GM23338 (cell line): ENCODE results near the gene CATSPERZ. TPM values are rescaled to one million over a fixed set of nuclear protein-coding genes. Genes with fewer than 3 reads are reported as not detected.

Source experiments
- ATAC-seq: fragments of 200-7000 bp; cut with Tn5 transposase; 3 replicates; pipeline ENCODE4 v1.9.1; 2020
- DNase-seq: peaks from one replicate; pipeline ENCODE4 v3.0.0-alpha.2; 2015; ENCODE audit warnings: low spot score
- H2AFZ ChIP-seq: fragments of 200-600 bp; sonication (generic); 2 replicates; pipeline ENCODE4 v1.8.0; 2016; ENCODE audit warnings: antibody characterized with exemption, mild to moderate bottlenecking, moderate library complexity
- H3F3A ChIP-seq: fragments of 200-600 bp; sonication (generic); replicated peaks from 2 replicates; pipeline ENCODE4 v1.8.0; 2017; ENCODE audit warnings: antibody characterized with exemption, mixed run types, low read depth
- H3K27ac ChIP-seq: fragments of 200-600 bp; sonication (generic); 2 replicates; pipeline ENCODE4 v1.6.1; 2016; ENCODE audit warnings: low read depth
- H3K27me3 ChIP-seq: fragments of 200-600 bp; sonication (generic); 2 replicates; pipeline ENCODE4 v1.8.0; 2016; ENCODE audit warnings: mild to moderate bottlenecking, mixed run types, moderate library complexity; ENCODE audit not compliant: insufficient read depth
- H3K36me3 ChIP-seq: fragments of 200-600 bp; sonication (generic); 2 replicates; pipeline ENCODE4 v1.8.0; 2016; ENCODE audit warnings: mild to moderate bottlenecking; ENCODE audit not compliant: insufficient read depth
- H3K4me1 ChIP-seq: fragments of 200-600 bp; sonication (generic); 2 replicates; pipeline ENCODE4 v1.8.0; 2016; ENCODE audit warnings: mild to moderate bottlenecking, moderate library complexity; ENCODE audit not compliant: insufficient read depth
- H3K4me2 ChIP-seq: fragments of 200-600 bp; sonication (generic); 2 replicates; pipeline ENCODE4 v1.7.1; 2017; ENCODE audit warnings: mixed run types
- H3K4me3 ChIP-seq: fragments of 200-600 bp; sonication (generic); 2 replicates; pipeline ENCODE4 v1.6.1; 2016; ENCODE audit warnings: mixed run types
- H3K79me2 ChIP-seq: fragments of 200-600 bp; sonication (generic); replicated peaks from 2 replicates; pipeline ENCODE4 v1.8.0; 2017; ENCODE audit warnings: mild to moderate bottlenecking; ENCODE audit not compliant: insufficient read depth
- H3K9me2 ChIP-seq: fragments of 200-600 bp; sonication (generic); 2 replicates; pipeline ENCODE4 v1.8.0; 2017; ENCODE audit not compliant: insufficient read depth
- H4K20me1 ChIP-seq: fragments of 200-600 bp; sonication (generic); replicated peaks from 2 replicates; pipeline ENCODE4 v1.8.0; 2017; ENCODE audit warnings: mild to moderate bottlenecking; ENCODE audit not compliant: insufficient read depth
- H3K27ac Mint-ChIP-seq: 2 replicates; pipeline ENCODE4 v1.8.0; 2020; ENCODE audit warnings: inconsistent platforms, mild to moderate bottlenecking, moderate library complexity, mixed read lengths
- H3K27me3 Mint-ChIP-seq: 3 replicates; pipeline ENCODE4 v1.8.0; 2022; ENCODE audit warnings: low read depth, mild to moderate bottlenecking, moderate library complexity, mixed read lengths, inconsistent platforms; ENCODE audit not compliant: insufficient read depth, poor library complexity
- H3K36me3 Mint-ChIP-seq: 3 replicates; pipeline ENCODE4 v1.8.0; 2021; ENCODE audit warnings: low read depth, mild to moderate bottlenecking, inconsistent platforms, moderate library complexity, mixed read lengths
- H3K4me1 Mint-ChIP-seq: 3 replicates; pipeline ENCODE4 v1.8.0; 2020; ENCODE audit warnings: mild to moderate bottlenecking, inconsistent platforms, mixed read lengths
- H3K4me3 Mint-ChIP-seq: 3 replicates; pipeline ENCODE4 v1.8.0; 2021; ENCODE audit warnings: moderate library complexity, mild to moderate bottlenecking, inconsistent platforms, mixed read lengths
- H3K9me3 Mint-ChIP-seq: 3 replicates; pipeline ENCODE4 v1.8.0; 2020; ENCODE audit warnings: moderate library complexity, mild to moderate bottlenecking, inconsistent platforms, mixed read lengths
- CREB1 ChIP-seq: fragments of 250-450 bp; sonication (Bioruptor Pico); IDR thresholded peaks from 2 replicates; pipeline ENCODE4 v1.5.0; 2020; ENCODE audit warnings: low read depth, mild to moderate bottlenecking, moderate library complexity
- CTCF ChIP-seq, 2 experiments: fragments of 200-600 bp in 1 of 2; sonication (generic) in 1 of 2; conservative IDR thresholded peaks; 2 replicates each; pipeline versions ENCODE4 v1.5.1 to v1.6.1; 2016 to 2017; ENCODE audit warnings: antibody characterized with exemption in 2 of 2, low read depth in 2 of 2, mild to moderate bottlenecking in 2 of 2, moderate library complexity in 1 of 2
- ETS1 ChIP-seq: IDR thresholded peaks from 2 replicates; pipeline ENCODE4 v1.6.1; 2016; ENCODE audit warnings: antibody characterized with exemption
- EZH2 ChIP-seq: fragments of 200-600 bp; sonication (generic); IDR thresholded peaks from one replicate; pipeline ENCODE4 v1.8.0; 2017; ENCODE audit warnings: antibody characterized with exemption, mild to moderate bottlenecking, low read depth; ENCODE audit not compliant: unreplicated experiment
- EZH2phosphoT487 ChIP-seq: fragments of 200-600 bp; sonication (generic); IDR thresholded peaks from one replicate; pipeline ENCODE4 v1.8.1; 2018; ENCODE audit warnings: antibody characterized with exemption; ENCODE audit not compliant: unreplicated experiment
- JUNB ChIP-seq: IDR thresholded peaks from one replicate; pipeline ENCODE4 v1.6.1; 2016; ENCODE audit warnings: antibody characterized with exemption; ENCODE audit not compliant: unreplicated experiment
- POLR2AphosphoS5 ChIP-seq: IDR thresholded peaks from 2 replicates; pipeline ENCODE4 v1.6.1; 2016; ENCODE audit warnings: antibody characterized with exemption, low read depth
- REST ChIP-seq: IDR thresholded peaks from one replicate; pipeline ENCODE4 v1.6.1; 2018; ENCODE audit warnings: antibody characterized with exemption; ENCODE audit not compliant: unreplicated experiment
- STAT1 ChIP-seq: IDR thresholded peaks from one replicate; pipeline ENCODE4 v1.6.1; 2016; ENCODE audit warnings: antibody characterized with exemption; ENCODE audit not compliant: unreplicated experiment
- ZNF114 ChIP-seq: fragments of 250-450 bp; sonication (Bioruptor Pico); IDR thresholded peaks from 2 replicates; pipeline ENCODE4 v1.5.0; 2020; ENCODE audit warnings: mild to moderate bottlenecking, moderate library complexity
- ZNF331 ChIP-seq: fragments of 250-450 bp; sonication (Bioruptor Pico); IDR thresholded peaks from 2 replicates; pipeline ENCODE4 v1.5.0; 2020; ENCODE audit warnings: low read depth, mild to moderate bottlenecking, moderate library complexity
- polyA plus RNA-seq: library from polyadenylated mRNA; unstranded; fragments of >200 nt; fragmentation: Nextera tagmentation; extraction: Ambion mirVana; gene quantifications from 2 replicates; pipeline ENCODE4 v1.2.1, GENCODE V29; 2016
- total RNA-seq: library from RNA; depleted of rRNA; stranded (reverse); fragments of >200 nt; shearing (Covaris generic); gene quantifications from 2 replicates; pipeline ENCODE4 v1.2.3, GENCODE V29; 2014

Gene CATSPERZ
- total and polyA plus RNA-seq, 2 experiments from 2014 or later = 0.99 TPM; not detected in 1

- TF ChIP-seq EZH2 = no peak
- no peak for TF ChIP-seq STAT1
- TF ChIP-seq ZNF114 (CRISPR knock-in tag) = no peak
- no peak for TF ChIP-seq JUNB
- no peak for TF ChIP-seq CTCF (conservative IDR thresholded peaks at IDR 0.05; ENCODE audit: low read depth in 2 of 2)
- TF ChIP-seq ZNF331 (CRISPR knock-in tag) = no peak
- no peak for TF ChIP-seq REST
- no peak for TF ChIP-seq POLR2AphosphoS5
- no peak for TF ChIP-seq CREB1 (CRISPR knock-in tag)
These were observed 46.7 kb upstream of the CATSPERZ start (continued) for GRCh38 chr11:64253481-64253880.

- H4K20me1 ChIP-seq = no peaks in the 10 kb centered on the region; the same call in none of the 2 replicates
- H3K9me3 Mint-ChIP-seq = no peaks in the 10 kb centered on the region
- H3K27ac Mint-ChIP-seq = no peak overlapping the region
- H3K4me3 ChIP-seq = no peak overlapping the region
- no peak overlapping the region for H3K4me2 ChIP-seq
- no peak overlapping the region for H3K27ac ChIP-seq
- H3K36me3 Mint-ChIP-seq = peaks cover 29% of the 10 kb centered on the region
- H3K9me2 ChIP-seq = no peaks in the 10 kb centered on the region
- H3K27me3 Mint-ChIP-seq = peaks cover 18% of the 10 kb centered on the region
- H3K36me3 ChIP-seq = 0 out of 2 replicates have a peak, but pooled peaks cover 5% of the 10 kb centered on the region
- DNase-seq = no peak
- H2AFZ ChIP-seq = no peak overlapping the region
- no peaks in the 10 kb centered on the region for H3K27me3 ChIP-seq
- H3K4me1 ChIP-seq = peaks cover 15% of the 10 kb centered on the region
- no peak for ATAC-seq
- peaks cover 14% of the 10 kb centered on the region for H3F3A ChIP-seq
- H3K4me1 Mint-ChIP-seq = peaks cover 22% of the 10 kb centered on the region
- no peak overlapping the region for H3K4me3 Mint-ChIP-seq
- peaks cover 19% of the 10 kb centered on the region for H3K79me2 ChIP-seq
- no peak for TF ChIP-seq ZNF331 (CRISPR knock-in tag)
- TF ChIP-seq REST = no peak
- no peak for TF ChIP-seq STAT1
- TF ChIP-seq JUNB = no peak
- TF ChIP-seq ETS1 = no peak
- no peak for TF ChIP-seq CREB1 (CRISPR knock-in tag)
- no peak for TF ChIP-seq CTCF (conservative IDR thresholded peaks at IDR 0.05; ENCODE audit: low read depth in 2 of 2)
- no peak for TF ChIP-seq POLR2AphosphoS5
- TF ChIP-seq EZH2phosphoT487 = no peak
- TF ChIP-seq EZH2 = no peak
These were observed 45.8 kb upstream of the CATSPERZ start for GRCh38 chr11:64254326-64254725.
